ENCODE data around the gene SMIM32.

Gene SMIM32

GRCh38 chr5:136193322-136193935 is 467 bp upstream of the SMIM32 start:
- Histone ChIP-seq H3K36me3 (no peaks in the 10 kb centered on the region), H3K27me3 (peaks cover 62% of the 10 kb centered on the region), H3K4me3 (ENCODE audit: low read depth, low read length) (peak overlapping the region; percentile 33; the same call in 1 of the 2 replicates), H3K9me3 (no peaks in the 10 kb centered on the region), H3K4me1 (no peaks in the 10 kb centered on the region)
- no peak for DNase-seq
- no peak for TF ChIP-seq CTCF (IDR thresholded peaks at IDR 0.05; ENCODE audit: low read depth, low read length)

- no peak for TF ChIP-seq CTCF (IDR thresholded peaks at IDR 0.05; ENCODE audit: low read depth, low read length)
- no peak for DNase-seq
- Histone ChIP-seq H3K4me3 (ENCODE audit: low read depth, low read length) (no peak overlapping the region; the same call in 1 of the 2 replicates), H3K4me1 (no peaks in the 10 kb centered on the region), H3K27me3 (peaks cover 62% of the 10 kb centered on the region), H3K36me3 (no peaks in the 10 kb centered on the region), H3K9me3 (no peaks in the 10 kb centered on the region)
Observed at GRCh38 chr5:136192015-136192525, 892 bp downstream of the SMIM32 start.

- DNase-seq, result no peak
- no peak overlapping the region for H3K4me3 ChIP-seq (ENCODE audit: low read depth, low read length)
- peaks cover 62% of the 10 kb centered on the region for H3K27me3 ChIP-seq
- no peaks in the 10 kb centered on the region; the same call in 1 of the 2 replicates for H3K36me3 ChIP-seq
- H3K4me1 ChIP-seq, result no peaks in the 10 kb centered on the region
- H3K9me3 ChIP-seq, result no peaks in the 10 kb centered on the region
- TF ChIP-seq CTCF (IDR thresholded peaks at IDR 0.05; ENCODE audit: low read depth, low read length), result no peak
Observed at GRCh38 chr5:136191304-136192014, 1.5 kb downstream of the SMIM32 start.

- no peak for DNase-seq
- Histone ChIP-seq H3K36me3 (no peaks in the 10 kb centered on the region; the same call in 1 of the 2 replicates), H3K4me3 (ENCODE audit: low read depth, low read length) (no peak overlapping the region), H3K4me1 (no peaks in the 10 kb centered on the region), H3K9me3 (no peaks in the 10 kb centered on the region), H3K27me3 (peaks cover 60% of the 10 kb centered on the region)
- TF ChIP-seq CTCF (IDR thresholded peaks at IDR 0.05; ENCODE audit: low read depth, low read length), result no peak
Observed at GRCh38 chr5:136190904-136191303, 2.1 kb downstream of the SMIM32 start.

GRCh38 chr5:136190091-136190720 is 2.8 kb downstream of the SMIM32 start:
- no peaks in the 10 kb centered on the region for H3K9me3 ChIP-seq
- no peaks in the 10 kb centered on the region for H3K4me1 ChIP-seq
- no peak for DNase-seq
- TF ChIP-seq CTCF (IDR thresholded peaks at IDR 0.05; ENCODE audit: low read depth, low read length), result no peak
- no peaks in the 10 kb centered on the region; the same call in 1 of the 2 replicates for H3K36me3 ChIP-seq
- no peak overlapping the region for H3K4me3 ChIP-seq (ENCODE audit: low read depth, low read length)
- H3K27me3 ChIP-seq, result peaks cover 53% of the 10 kb centered on the region
